Fibroblast of skin of left quadriceps (primary cell): ENCODE results near the gene PRKACB.
"Not testable (repeated sequence)": the region's sequence is repeated elsewhere in the genome, so short reads cannot be mapped to it uniquely, and the experiment has no call there.

Experiments
- DNase-seq, 2 experiments: peaks; one replicate each; pipeline ENCODE4 v3.0.0-alpha.2; 2013; ENCODE audit warnings: low read depth in 2 of 2

PRKACB gene

DNA sequence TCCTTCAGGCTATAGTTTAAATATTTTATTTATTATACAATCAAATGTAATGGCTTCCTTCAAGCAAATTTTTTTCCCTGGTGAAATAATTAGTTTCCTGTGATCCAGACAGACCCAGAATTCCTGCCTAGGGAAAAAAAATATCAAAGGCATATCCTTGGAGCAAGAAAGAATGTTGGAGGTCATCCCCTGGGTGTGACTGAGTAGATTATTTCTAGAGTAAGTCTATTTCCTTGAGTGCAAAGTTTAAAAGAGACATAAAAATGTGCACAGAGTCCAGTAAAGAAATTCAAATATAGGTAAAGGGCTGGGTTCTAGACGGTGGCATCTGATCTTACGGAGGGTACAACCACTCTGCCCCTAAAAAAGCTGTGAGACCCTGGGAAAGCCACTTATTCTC, 125.2 kb downstream of the PRKACB start:
- no peak for DNase-seq

DNA sequence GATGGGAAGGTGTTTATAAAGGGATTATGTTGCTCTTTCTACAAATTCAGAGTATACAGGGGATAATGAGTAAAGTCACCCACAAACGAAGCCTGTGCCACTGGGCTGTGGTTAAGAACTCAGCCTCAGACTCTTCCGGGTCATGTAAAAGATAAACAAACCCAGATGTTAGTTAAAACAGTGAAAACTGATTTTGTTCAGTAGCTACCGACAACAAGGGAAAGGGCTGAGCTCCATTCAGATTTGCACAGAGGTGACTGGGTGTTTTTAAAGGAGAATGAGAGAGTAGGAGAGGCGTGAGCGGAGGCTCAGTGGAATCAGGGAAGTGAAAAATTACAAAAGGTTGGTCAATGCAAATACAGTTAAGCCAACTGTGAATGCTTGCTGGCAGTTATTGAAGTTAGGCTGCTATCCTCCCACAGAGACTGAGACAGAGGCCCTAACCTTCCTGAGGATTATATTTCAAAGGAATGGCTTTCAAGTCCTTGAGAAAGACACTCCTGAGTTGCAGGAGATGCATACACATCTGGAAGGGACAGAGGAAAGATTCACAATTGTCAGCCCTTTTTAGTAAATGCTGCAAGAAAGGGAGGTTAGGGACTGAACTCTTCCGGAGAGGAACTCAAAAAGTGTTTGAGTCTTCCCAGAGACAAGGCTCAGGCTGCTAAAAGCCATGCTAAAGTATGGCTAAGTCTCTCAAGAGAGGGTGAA, 127.5 kb downstream of the PRKACB start:
- DNase-seq = peak in 1 of 2 experiments; percentile 15

DNA sequence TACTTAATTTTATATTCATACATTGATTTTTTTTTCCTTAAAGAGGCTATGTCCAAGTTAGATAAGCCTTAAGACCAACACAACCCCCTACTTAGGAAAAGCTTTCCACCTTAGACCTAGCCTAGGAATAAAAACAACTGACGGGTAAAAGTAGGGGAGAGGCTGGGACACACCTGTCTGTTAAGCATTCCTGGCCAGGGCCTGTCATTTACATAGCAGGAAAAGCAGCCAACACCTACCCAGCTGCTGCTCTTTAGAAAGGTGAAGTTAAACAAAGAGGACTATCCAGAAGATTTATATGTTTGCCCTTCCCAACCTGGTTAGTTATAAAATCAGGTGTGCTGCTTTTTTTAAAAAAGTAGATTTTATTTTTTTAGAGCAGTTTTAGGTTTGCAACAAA, 128.3 kb downstream of the PRKACB start:
- no peak for DNase-seq

DNA sequence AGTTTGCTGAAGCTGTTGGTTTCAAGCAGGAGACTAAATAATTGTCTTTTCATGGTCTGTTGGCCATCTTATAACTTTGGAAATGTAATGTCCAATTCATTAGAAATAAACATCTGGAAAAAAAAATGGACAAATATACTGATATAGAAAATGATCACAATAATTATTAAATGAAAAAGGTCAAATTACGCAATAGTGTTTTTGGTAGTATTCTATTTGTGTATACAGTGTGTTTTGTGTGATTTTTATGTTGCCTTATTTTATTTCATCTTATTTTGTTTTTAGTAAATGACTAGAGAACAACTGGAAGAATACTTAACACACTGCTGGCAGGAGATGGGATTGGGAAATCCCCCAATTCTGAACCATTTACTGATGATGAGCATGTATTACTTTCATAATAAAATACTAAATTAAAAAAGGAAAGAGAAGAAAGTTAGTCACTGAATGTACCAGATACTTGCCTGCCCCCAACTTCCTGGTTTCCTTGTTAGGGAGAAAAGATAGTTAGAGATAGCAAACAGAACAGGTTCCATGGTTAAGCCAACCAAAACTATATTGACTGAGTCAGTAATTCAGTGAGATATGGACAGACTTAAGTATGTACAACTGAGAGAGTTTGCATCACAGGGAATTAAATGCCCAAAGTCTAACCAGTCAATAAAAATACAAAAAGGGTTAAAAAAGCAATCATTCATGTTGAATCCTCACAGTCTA, 133.4 kb downstream of the PRKACB start:
- DNase-seq = no peak

DNA sequence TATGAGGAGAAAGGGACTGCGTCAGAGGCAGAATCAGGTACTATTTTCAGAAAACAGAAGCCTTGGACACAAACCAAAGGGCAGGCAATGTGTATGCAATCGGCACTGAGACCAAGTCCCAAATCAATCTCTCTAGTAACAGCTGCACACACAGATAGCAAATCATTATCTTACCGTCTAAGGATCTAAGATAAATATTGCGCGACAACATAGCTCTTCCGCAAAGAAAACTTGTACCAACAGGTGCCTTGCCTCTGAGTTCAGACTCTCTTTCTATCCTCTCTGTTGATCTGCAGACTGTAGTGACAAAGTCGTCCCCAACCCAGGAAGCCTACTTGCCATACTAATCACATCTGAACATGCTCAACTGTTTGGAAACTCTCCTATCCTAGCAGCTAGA, 134.8 kb downstream of the PRKACB start:
- no peak for DNase-seq

DNA sequence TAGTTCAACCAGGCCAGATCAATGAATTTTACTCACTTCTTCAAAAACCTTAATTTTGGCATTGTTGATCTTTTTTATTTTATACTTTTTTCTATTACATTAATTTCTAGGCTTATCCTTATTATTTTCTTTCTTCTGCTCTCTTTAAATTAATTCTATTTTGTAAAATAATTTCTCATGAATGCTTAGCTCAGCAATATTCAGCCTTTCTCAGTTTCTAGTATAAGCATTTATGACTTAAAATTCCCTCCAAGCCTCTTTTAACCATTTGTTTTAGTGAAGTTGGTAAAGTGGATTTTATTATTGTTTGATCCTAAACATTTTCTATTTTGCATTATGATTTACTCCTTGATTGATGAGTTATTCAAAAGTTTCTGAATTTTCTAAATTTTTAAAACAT, 136.8 kb downstream of the PRKACB start:
- no peak for DNase-seq

DNA sequence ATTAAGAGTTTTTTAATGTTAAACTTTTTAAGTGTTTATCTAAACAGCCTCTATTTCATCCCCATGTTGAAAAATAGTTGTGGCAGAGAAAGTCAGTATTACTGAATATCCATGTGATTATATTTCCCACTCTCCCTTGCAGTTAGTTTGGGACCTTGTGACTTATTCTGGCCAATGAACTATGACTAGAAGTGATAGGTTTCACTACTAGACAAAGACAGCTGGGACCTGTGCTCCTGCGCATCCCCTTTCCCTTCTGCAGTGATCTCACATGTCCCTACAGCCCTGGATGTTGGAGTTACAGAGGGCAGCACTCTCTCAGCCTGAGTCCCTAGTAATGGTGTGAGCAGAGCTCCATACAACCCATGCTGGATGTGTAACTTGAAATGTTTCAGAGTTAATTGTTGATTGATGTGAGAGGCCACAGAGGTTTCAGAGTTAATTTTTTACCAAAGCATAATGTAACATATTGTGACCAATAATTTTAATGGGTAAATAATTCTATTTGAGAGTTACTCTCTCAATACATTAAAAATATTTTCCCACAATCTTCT, 138.8 kb downstream of the PRKACB start:
- DNase-seq = no peak

DNA sequence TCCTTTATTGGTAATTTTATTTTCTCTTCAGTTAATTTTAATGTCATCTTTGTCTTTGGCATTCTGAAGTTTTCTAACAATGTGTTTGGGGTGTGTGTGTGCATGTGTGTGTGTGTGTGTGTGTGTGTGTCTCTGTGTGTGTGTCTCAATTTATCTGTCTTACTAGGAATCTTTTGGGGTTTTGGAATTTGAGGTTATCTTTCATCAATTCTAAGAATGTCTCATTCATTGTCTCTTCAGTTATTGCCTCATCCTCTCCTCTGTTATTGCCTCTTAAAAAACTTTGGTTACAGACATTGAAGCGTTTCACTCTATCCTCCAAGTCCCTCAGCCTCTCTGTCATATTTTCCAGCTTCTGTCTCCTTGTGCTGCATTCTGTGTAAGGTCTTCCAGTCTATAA, 139.3 kb downstream of the PRKACB start:
- no peak for DNase-seq

DNA sequence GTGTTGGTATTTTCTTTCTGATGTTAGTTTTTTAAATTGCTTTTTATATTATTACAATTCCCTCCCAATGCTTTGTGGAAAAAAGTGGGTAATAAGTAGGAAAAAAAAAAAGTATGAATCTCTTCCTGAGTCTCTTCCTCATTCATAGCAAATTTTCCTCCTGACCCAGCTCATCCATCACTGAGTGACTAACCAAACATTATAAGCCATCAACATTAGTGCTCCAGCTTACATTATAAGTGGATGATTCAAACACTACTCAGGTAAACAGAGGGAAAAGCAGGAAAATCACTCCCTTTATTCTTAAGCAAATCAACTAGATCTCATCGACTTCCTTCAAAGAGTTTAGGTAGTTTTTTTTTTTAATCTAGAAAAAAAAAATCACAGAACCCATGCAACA, 142.0 kb downstream of the PRKACB start:
- DNase-seq = no peak

DNA sequence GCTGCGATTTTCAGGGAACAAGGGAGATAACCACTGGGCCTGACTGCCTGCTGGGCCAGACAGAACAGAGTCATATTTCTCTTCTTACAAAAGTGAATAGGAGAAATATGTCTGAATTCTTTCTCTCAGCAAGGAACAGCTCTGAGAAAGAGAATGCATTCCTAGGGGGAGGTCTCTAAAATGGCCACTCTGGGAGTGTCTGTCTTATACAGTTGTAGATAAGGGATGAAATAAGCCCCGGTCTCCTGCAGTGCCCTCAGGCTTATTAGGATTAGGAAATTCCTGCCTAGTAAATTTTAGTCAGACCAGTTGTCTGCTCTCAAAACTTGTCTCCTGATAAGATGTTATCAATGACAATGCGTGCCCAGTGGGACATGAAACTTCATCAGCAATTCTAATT, 143.3 kb downstream of the PRKACB start:
- not testable (repeated sequence) for DNase-seq
